Psoas muscle (tissue), 8 donors: Measurements from ENCODE around the gene ZNF302. TPM values are rescaled to one million over a fixed set of nuclear protein-coding genes. Genes with fewer than 3 reads are reported as not detected.

ENCODE experiments used
- ATAC-seq, 4 donors: fragments of 200-7000 bp; cut with Tn5 transposase; one replicate each; pipeline ENCODE4 v1.9.1; 2020; ENCODE audit warnings: moderate library complexity in 3 of 4, mild to moderate bottlenecking in 2 of 4
- DNase-seq, 2 donors: peaks; one replicate each; pipeline ENCODE4 v3.0.0-alpha.2; 2020
- H3K27ac ChIP-seq: fragments of 200-600 bp; one replicate; pipeline ENCODE4 v1.8.0; 2022
- H3K27me3 ChIP-seq, 3 donors: fragments of 200-600 bp in 1 of 3; one replicate each; pipeline versions ENCODE4 v1.6.1 to v1.8.0; 2013 to 2022; ENCODE audit warnings: low read length in 2 of 3, mild to moderate bottlenecking in 2 of 3, moderate library complexity in 1 of 3; ENCODE audit not compliant: insufficient read depth in 3 of 3
- H3K36me3 ChIP-seq, 2 donors: fragments of 200-600 bp in 1 of 2; one replicate each; pipeline versions ENCODE4 v1.6.1 to v1.8.0; 2013 to 2022; ENCODE audit warnings: low read depth in 1 of 2, mild to moderate bottlenecking in 1 of 2, moderate library complexity in 1 of 2; ENCODE audit not compliant: insufficient read depth in 1 of 2
- H3K4me1 ChIP-seq: fragments of 200-600 bp; one replicate; pipeline ENCODE4 v1.8.0; 2022
- H3K4me3 ChIP-seq: fragments of 200-600 bp; one replicate; pipeline ENCODE4 v1.8.0; 2022; ENCODE audit warnings: mild to moderate bottlenecking
- H3K9me3 ChIP-seq: fragments of 200-600 bp; one replicate; pipeline ENCODE4 v1.8.0; 2022
- WGBS, 3 donors: extraction: QIAGEN DNeasy Blood & Tissue Kit; methylation state at CpG; one replicate each; pipeline versions ENCODE4 v1.1.6 to v1.1.7; 2013; 5-methylcytosine and 5-hydroxymethylcytosine counted together
- intact Hi-C, 2 donors: fragments of 100-400 bp; cut with DNase I; formaldehyde crosslinking; loops; one replicate each; pipeline versions ENCODE4 v1.11.0 to v1.14.2; 2022
- polyA plus RNA-seq, 3 donors: library from polyadenylated mRNA; stranded (reverse); fragments of 200-250 nt; gene quantifications; one replicate each; pipeline ENCODE4 v1.2.3, GENCODE V29; 2013
- total RNA-seq, 4 donors: library from RNA; stranded (reverse); fragmentation: NEBNext Ultra II Directional in 2 of 4; extraction: Animal tissue kit (Norgen Biotek cat#: 25700) in 2 of 4; gene quantifications; one replicate each; pipeline versions ENCODE4 v1.2.1 to v1.2.4, GENCODE V29; 2021 to 2023
- TF ChIP-seq, protein P1 (sequence below): fragments of 200-600 bp; IDR thresholded peaks from one replicate; pipeline ENCODE4 v1.8.0; 2022; ENCODE audit warnings: antibody characterized with exemption
- donor health status: healthy with polysubstance abuse.
- donor health status: DM: no; HTN: no; CAD: no; lungs with moderate emphysema.
- donor health status: Bipolar disorder and iron deficiency.
- donor health status: healthy.
- donor health status: DM: yes; HTN: yes; CAD: no.
- donor health status: DM: no; HTN: no; CAD: no.
- donor health status: DM: no; HTN: no; CAD: no.
- donor health status: DM: yes; HTN: yes; CAD: no.

Gene ZNF302
- total and polyA plus RNA-seq, 7 donors = 20.4 to 86.3 (median 25.6) TPM

- WGBS, 3 donors = 25 to 37% (median 26%) methylated on average over 10 of the region's 10 CpGs
- H3K27ac ChIP-seq = peak overlapping the region; percentile 67
- no peaks in the 10 kb centered on the region for H3K9me3 ChIP-seq
- H3K36me3 ChIP-seq = no peaks in the 10 kb centered on the region
- H3K27me3 ChIP-seq = no peaks in the 10 kb centered on the region
- no peak overlapping the region for H3K4me3 ChIP-seq
- intact Hi-C loops = loop anchor here in 1 of 2 donors (5.0 kb wide), 1 partner anchor 32 kb away; the partner anchor contains the start of genes SCGB2B2 and ZNF302
- DNase-seq = no peak
- TF ChIP-seq, protein P1, sequence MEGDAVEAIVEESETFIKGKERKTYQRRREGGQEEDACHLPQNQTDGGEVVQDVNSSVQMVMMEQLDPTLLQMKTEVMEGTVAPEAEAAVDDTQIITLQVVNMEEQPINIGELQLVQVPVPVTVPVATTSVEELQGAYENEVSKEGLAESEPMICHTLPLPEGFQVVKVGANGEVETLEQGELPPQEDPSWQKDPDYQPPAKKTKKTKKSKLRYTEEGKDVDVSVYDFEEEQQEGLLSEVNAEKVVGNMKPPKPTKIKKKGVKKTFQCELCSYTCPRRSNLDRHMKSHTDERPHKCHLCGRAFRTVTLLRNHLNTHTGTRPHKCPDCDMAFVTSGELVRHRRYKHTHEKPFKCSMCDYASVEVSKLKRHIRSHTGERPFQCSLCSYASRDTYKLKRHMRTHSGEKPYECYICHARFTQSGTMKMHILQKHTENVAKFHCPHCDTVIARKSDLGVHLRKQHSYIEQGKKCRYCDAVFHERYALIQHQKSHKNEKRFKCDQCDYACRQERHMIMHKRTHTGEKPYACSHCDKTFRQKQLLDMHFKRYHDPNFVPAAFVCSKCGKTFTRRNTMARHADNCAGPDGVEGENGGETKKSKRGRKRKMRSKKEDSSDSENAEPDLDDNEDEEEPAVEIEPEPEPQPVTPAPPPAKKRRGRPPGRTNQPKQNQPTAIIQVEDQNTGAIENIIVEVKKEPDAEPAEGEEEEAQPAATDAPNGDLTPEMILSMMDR = no peak
- peaks cover 18% of the 10 kb centered on the region for H3K4me1 ChIP-seq
- peak; percentile 59 to 78 (median 68) for ATAC-seq
Measured at GRCh38 chr19:34644991-34645461, 32.5 kb upstream of the ZNF302 start.

DNA sequence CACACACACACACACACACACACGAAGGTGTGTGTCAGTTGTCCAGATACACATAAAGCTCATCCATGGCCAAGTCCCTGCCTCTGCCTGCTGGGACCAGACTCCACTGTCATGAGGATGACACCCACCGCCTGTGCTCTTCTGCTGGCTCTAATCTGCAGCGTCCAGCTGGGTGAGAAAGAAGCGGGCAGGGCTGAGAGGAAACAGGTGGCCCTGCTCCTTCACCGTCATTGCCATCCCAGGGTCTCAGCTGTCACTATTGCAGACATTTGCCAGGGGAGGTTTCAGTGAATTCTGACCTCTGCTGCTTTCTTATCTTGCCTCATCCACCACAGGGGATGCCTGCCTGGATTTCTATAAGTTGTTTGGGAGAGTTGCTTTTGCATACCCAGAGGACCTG, 31.9 kb upstream of the ZNF302 start:
- TF ChIP-seq, protein P1 = no peak
- Histone ChIP-seq H3K4me3 (no peak overlapping the region), H3K27ac (peak overlapping the region; percentile 67), H3K27me3 (no peaks in the 10 kb centered on the region), H3K9me3 (no peaks in the 10 kb centered on the region), H3K36me3 (no peaks in the 10 kb centered on the region), H3K4me1 (peaks cover 18% of the 10 kb centered on the region)
- ATAC-seq = peak; percentile 84 to 97 (median 87)
- DNase-seq = no peak
- intact Hi-C loops = no loop called here
- 19% methylated on average over 5 of the region's 5 CpGs for WGBS, 3 donors

GRCh38 chr19:34649886-34650543, 27.5 kb upstream of the ZNF302 start:
- peaks cover 7% of the 10 kb centered on the region for H3K4me1 ChIP-seq
- no peak overlapping the region for H3K27ac ChIP-seq
- no peak overlapping the region for H3K4me3 ChIP-seq
- WGBS, 3 donors = 85 to 91% (median 91%) methylated on average over 9 of the region's 9 CpGs
- H3K36me3 ChIP-seq = no peaks in the 10 kb centered on the region
- no peak for ATAC-seq
- TF ChIP-seq, protein P1 = no peak
- intact Hi-C loops = no loop called here
- no peaks in the 10 kb centered on the region for H3K27me3 ChIP-seq
- peaks cover 9% of the 10 kb centered on the region for H3K9me3 ChIP-seq
- DNase-seq = no peak

- 61 to 74% (median 65%) methylated on average over 2 of the region's 2 CpGs for WGBS, 3 donors
- Histone ChIP-seq H3K27me3 (no peaks in the 10 kb centered on the region), H3K27ac (no peak overlapping the region), H3K4me1 (peaks cover 6% of the 10 kb centered on the region), H3K4me3 (no peak overlapping the region), H3K9me3 (peaks cover 9% of the 10 kb centered on the region), H3K36me3 (no peaks in the 10 kb centered on the region)
- DNase-seq (no peak), ATAC-seq (no peak)
- TF ChIP-seq, protein P1 = no peak
- intact Hi-C loops = no loop called here
Measured at GRCh38 chr19:34651747-34652146, 25.7 kb upstream of the ZNF302 start.

- 63 to 76% (median 69%) methylated on average over 2 of the region's 2 CpGs for WGBS, 3 donors
- Histone ChIP-seq H3K27me3 (no peaks in the 10 kb centered on the region), H3K36me3 (no peaks in the 10 kb centered on the region), H3K4me1 (peaks cover 6% of the 10 kb centered on the region), H3K9me3 (peaks cover 9% of the 10 kb centered on the region), H3K4me3 (no peak overlapping the region), H3K27ac (no peak overlapping the region)
- TF ChIP-seq, protein P1 = no peak
- DNase-seq = no peak
- intact Hi-C loops = no loop called here
- no peak for ATAC-seq
Measured at GRCh38 chr19:34654796-34655195, 22.7 kb upstream of the ZNF302 start.
